MM.1S (cell line): ENCODE measurements around the gene PAXX.

ENCODE experiments used
- CTCF ChIP-seq: fragments of 300-600 bp; sonication (generic); IDR thresholded peaks from 2 replicates; pipeline ENCODE4 v1.5.1; 2016; ENCODE audit warnings: antibody characterized with exemption, low read length, mixed read lengths
- EZH2phosphoT487 ChIP-seq: fragments of 300-600 bp; sonication (generic); IDR thresholded peaks from 2 replicates; pipeline ENCODE4 v1.6.1; 2018; ENCODE audit warnings: antibody characterized with exemption, low read length

- TF ChIP-seq EZH2phosphoT487, result no peak
- no peak for TF ChIP-seq CTCF
Measured at GRCh38 chr9:136968333-136969127, 23.7 kb upstream of the PAXX start.
